ENCODE results near the gene MCC.

Gene MCC

DNA sequence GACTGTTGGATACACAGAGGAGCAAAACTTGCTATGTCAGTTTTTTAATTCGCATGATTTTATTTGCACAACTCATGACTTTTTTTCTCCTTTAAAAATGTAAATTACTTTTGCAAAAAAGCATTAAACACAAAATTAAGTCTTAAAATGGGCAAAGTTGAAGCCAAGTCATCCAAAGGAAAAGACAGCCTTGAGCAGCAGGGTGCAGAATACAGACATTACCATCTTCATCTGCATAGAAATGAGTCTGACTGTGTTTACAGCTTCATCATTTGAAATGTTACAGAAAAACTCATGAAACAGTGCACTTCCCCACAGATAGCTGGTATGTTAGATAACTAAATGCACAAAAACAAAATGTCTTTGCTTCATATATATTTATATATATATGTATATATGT, 154.8 kb downstream of the MCC start:
- H3K9me3 Mint-ChIP-seq: no peaks in the 10 kb centered on the region
- H3K27ac Mint-ChIP-seq: no peak overlapping the region
- H3K27me3 Mint-ChIP-seq: peaks cover 0 to 16% of the 10 kb centered on the region in 2 donors
- no peak for ATAC-seq (replicated peaks)
- H3K4me1 Mint-ChIP-seq (ENCODE audit: low read depth in 2 of 2): peaks cover 11 to 12% of the 10 kb centered on the region in 2 donors
- H3K36me3 Mint-ChIP-seq (ENCODE audit: insufficient read depth): no peaks in the 10 kb centered on the region
- no peak overlapping the region for H3K4me3 Mint-ChIP-seq
- DNase-seq: no peak

DNA sequence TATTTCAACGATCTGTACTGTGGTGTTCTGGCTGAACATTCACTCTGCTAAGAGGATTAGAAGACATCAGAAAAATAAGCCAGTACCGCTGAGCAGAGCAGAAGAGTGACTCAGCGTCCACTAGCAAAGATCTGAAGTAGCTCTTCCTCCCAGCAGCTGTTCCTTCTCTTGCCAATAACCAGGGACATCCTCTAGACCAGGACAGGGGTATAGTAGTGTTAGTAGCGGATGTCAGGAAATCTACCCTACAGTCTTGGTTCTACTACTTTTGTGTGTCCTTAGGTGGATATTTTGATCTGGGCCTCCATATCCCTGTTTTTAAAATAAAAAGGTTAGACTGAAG, 157.1 kb downstream of the MCC start:
- ATAC-seq (replicated peaks) (no peak), DNase-seq (no peak)
- peaks cover 0 to 7% of the 10 kb centered on the region in 2 donors for H3K27me3 Mint-ChIP-seq
- no peak overlapping the region for H3K4me3 Mint-ChIP-seq
- H3K4me1 Mint-ChIP-seq (ENCODE audit: low read depth in 2 of 2): peaks cover 11 to 12% of the 10 kb centered on the region in 2 donors
- no peaks in the 10 kb centered on the region for H3K9me3 Mint-ChIP-seq
- no peaks in the 10 kb centered on the region for H3K36me3 Mint-ChIP-seq (ENCODE audit: insufficient read depth)
- no peak overlapping the region for H3K27ac Mint-ChIP-seq

DNA sequence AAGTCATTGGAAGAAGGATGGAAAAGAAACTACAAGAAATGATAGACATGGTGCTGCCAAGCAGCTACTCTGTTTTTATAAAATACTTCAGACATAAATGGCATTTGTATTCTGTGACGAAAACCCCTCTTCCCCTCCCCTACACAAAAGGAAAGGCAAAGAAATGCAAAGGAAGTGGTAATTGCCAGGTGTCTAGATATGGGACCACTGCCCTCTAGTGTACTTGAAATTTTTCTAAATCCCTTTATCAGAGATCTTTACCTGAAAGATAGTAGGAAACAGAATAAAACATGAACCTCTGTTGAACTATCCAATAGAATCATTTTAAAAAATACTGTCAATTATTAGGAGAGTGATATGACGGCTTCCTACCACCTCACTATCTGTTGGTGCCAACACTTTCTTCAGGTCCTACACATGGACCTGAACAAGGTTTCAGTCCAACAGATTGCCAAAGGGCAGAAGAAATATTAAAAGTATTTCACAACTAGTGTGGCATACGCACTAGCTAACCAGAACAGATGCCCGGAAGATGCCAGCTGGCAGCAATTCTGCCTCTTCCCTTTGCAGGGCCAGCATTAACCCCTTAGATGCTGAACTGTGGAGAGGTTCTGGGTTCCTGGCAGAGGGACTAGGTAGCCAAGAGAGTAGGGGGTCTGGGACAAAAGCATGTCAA, 157.6 kb downstream of the MCC start:
- H3K4me3 Mint-ChIP-seq: no peak overlapping the region
- H3K36me3 Mint-ChIP-seq (ENCODE audit: insufficient read depth): no peaks in the 10 kb centered on the region
- H3K9me3 Mint-ChIP-seq: no peaks in the 10 kb centered on the region
- peaks cover 0 to 2% of the 10 kb centered on the region in 2 donors for H3K27me3 Mint-ChIP-seq
- H3K27ac Mint-ChIP-seq: no peak overlapping the region
- DNase-seq: peak in 1 of 3 experiments; percentile 5
- peak; percentile 85 for ATAC-seq (replicated peaks)
- peaks cover 11 to 12% of the 10 kb centered on the region in 2 donors for H3K4me1 Mint-ChIP-seq (ENCODE audit: low read depth in 2 of 2)

DNA sequence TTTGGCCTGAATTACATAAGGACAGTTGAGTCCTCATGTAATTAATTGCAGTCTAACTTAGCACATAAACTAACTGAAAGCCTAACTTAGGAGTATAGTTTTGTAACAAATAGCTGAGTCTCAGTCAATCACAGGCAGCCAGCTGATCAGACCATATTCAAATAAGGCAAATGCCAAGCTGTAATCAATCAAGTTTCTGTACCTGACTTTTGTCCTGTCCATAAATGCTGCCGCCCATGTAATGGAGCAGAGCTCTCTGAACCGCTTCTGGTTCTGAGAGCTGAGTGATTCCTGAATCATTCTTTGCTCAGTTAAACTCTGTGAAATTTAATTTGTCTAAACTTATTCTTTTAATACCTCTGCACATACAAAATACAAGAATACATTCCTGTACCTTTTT, 158.3 kb downstream of the MCC start:
- ATAC-seq (replicated peaks) (no peak), DNase-seq (no peak)
- H3K4me1 Mint-ChIP-seq (ENCODE audit: low read depth in 2 of 2): peaks cover 10 to 12% of the 10 kb centered on the region in 2 donors
- no peaks in the 10 kb centered on the region for H3K27me3 Mint-ChIP-seq
- H3K36me3 Mint-ChIP-seq (ENCODE audit: insufficient read depth): no peaks in the 10 kb centered on the region
- H3K27ac Mint-ChIP-seq: peak overlapping the region in 1 of 2 donors; percentile 21
- H3K9me3 Mint-ChIP-seq: no peaks in the 10 kb centered on the region
- no peak overlapping the region for H3K4me3 Mint-ChIP-seq

DNA sequence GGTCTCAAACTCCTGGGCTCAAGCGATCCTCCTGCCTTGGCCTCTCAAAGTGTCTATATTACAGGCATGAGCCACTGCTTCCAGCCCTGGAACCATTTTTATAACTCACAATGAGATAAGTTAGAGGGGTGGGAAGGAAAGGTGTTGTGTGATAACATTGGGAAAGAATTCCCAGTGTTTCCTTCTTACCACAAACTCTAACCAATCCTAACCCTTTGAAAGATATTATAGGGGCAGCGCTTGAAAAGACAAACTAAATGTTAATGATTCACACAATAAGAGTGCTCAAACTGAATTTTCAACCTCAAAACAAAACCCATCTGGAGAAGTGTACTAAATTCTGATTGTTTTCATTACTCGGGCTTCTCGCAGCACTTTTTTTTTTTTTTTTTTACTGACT, 163.2 kb downstream of the MCC start:
- no peak overlapping the region for H3K4me3 Mint-ChIP-seq
- no peak for ATAC-seq (replicated peaks)
- no peaks in the 10 kb centered on the region for H3K36me3 Mint-ChIP-seq (ENCODE audit: insufficient read depth)
- H3K27me3 Mint-ChIP-seq: no peaks in the 10 kb centered on the region
- H3K4me1 Mint-ChIP-seq (ENCODE audit: low read depth in 2 of 2): peaks cover 0 to under 1% of the 10 kb centered on the region in 2 donors
- H3K9me3 Mint-ChIP-seq: no peaks in the 10 kb centered on the region
- no peak for DNase-seq
- no peak overlapping the region for H3K27ac Mint-ChIP-seq

DNA sequence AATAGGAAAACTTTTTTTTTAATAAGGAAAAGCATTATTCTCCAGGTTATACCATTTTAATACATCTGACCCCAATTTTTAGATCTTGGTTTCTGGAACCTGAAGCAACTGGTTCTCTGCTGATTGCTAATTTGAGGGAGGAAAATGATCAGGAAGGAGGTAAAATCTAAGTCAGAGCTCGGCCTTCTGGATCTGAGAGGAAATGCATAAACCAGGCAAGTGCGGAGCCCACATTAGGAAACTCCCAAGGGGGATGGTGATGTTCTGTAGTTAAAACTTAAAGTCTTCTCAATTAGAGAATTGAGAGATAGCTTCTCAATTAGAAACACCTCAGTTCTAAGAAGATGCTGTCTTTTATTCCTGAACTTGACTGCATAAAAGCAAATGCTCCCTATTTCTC, 167.0 kb downstream of the MCC start:
- no peaks in the 10 kb centered on the region for H3K9me3 Mint-ChIP-seq
- no peaks in the 10 kb centered on the region for H3K4me1 Mint-ChIP-seq (ENCODE audit: low read depth in 2 of 2)
- no peak overlapping the region for H3K27ac Mint-ChIP-seq
- H3K36me3 Mint-ChIP-seq (ENCODE audit: insufficient read depth): no peaks in the 10 kb centered on the region
- H3K27me3 Mint-ChIP-seq: no peaks in the 10 kb centered on the region
- ATAC-seq (replicated peaks) (no peak), DNase-seq (no peak)
- no peak overlapping the region for H3K4me3 Mint-ChIP-seq

DNA sequence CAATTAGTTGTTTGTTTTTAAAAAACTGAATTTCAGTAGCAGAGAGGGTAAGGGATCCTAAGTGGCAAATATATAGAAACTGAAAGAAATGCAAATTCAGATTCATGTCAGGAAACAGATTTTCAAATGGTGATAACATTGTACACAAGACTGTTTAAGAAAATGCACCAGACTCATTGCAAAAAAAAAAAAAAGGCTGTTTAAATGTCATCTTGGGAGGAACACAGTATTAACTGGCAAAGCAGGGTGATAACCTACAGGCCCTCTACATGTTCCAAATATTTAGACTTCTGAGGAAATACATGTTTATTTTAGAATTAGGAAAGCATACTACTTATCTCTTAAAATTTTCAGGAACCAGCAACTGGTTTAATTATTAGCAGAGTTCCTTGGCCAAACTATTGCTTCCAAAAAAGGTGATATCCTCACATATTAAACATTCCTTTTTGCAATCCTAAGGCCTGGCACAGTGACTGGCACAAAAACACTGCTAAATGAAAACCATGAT, 167.9 kb downstream of the MCC start:
- no peak overlapping the region for H3K4me3 Mint-ChIP-seq
- no peaks in the 10 kb centered on the region for H3K9me3 Mint-ChIP-seq
- no peak for DNase-seq
- H3K27ac Mint-ChIP-seq: no peak overlapping the region
- no peaks in the 10 kb centered on the region for H3K4me1 Mint-ChIP-seq (ENCODE audit: low read depth in 2 of 2)
- H3K27me3 Mint-ChIP-seq: no peaks in the 10 kb centered on the region
- H3K36me3 Mint-ChIP-seq (ENCODE audit: insufficient read depth): no peaks in the 10 kb centered on the region
- no peak for ATAC-seq (replicated peaks)

DNA sequence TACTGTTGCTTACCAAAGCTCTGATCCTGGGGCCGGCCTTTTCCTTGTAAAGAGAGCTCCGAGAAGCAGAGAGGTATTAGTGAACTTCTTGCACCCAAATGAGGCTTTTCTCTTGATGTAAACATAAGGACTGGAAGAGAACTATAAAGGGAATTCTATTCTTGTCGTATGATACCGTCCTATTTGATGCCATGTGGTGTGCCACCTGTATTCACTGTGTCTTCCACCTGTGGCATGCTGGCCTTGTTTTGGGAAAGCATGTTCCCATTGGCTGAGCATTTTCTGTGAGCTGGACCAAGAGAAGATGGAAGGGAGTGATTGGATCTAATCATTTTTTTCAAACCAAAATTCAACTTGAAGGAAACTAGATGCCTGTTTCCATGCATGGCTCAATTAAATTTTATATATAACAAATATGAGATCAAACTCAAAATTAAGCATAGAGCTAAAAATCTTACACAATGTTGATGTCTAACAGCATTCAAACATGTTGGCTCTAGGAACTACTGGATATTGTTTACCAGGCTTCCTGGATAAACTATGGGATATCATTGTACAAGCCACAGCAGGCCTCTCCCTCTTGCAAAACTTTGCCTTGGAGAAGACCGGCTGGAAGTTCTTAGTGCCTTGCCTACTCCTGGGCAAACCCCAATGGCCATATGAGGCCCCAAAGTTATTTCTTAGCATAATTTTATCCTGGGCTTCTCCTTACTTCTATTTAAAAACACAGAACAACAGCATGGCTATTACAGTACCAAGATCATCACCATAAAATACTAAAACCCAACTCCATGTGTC, 168.8 kb downstream of the MCC start:
- DNase-seq (no peak), ATAC-seq (replicated peaks) (no peak)
- Mint-ChIP-seq H3K36me3 (ENCODE audit: insufficient read depth) (no peaks in the 10 kb centered on the region), H3K4me1 (ENCODE audit: low read depth in 2 of 2) (no peaks in the 10 kb centered on the region), H3K27ac (no peak overlapping the region), H3K27me3 (no peaks in the 10 kb centered on the region), H3K9me3 (no peaks in the 10 kb centered on the region), H3K4me3 (no peak overlapping the region)

DNA sequence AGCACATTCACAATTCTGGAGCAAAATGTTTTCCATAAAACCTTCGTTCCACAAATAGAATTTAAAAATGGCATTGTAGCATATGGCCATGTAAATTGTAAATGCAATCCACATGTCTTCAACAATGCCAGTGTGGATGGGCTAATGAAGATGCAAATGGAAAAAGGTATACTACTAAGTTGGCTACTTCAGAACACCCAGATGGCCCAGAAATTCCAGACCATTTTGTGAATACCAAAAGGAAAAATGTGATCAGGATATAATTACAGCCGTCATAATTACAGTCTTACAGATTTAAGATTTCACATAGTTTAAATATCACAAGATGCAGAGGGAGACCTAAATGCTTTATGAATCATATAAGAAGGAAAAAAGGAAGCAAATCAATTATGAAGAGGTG, 170.6 kb downstream of the MCC start:
- Mint-ChIP-seq H3K4me1 (ENCODE audit: low read depth in 2 of 2) (no peaks in the 10 kb centered on the region), H3K36me3 (ENCODE audit: insufficient read depth) (no peaks in the 10 kb centered on the region), H3K27ac (no peak overlapping the region), H3K9me3 (no peaks in the 10 kb centered on the region), H3K4me3 (no peak overlapping the region), H3K27me3 (no peaks in the 10 kb centered on the region)
- no peak for DNase-seq
- ATAC-seq (replicated peaks): no peak

DNA sequence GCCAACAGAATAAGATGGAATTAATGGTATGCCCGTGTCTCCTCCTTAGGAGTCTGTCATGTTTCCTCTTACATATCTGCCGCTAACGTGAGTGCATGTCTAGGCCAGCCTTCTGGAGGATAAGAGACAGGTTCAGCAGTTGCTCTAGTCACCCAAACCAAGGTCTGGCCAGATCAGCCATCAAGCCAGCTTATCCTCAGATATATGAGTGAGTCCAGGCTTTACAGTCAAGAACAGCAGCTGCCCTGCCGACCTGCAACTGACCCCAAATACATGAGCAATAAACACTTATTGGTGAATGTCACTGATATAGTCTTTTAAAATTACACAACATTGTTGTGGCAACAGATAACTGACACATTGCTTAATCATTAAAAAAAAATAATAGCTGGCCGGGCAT, 177.0 kb downstream of the MCC start:
- Mint-ChIP-seq H3K4me1 (ENCODE audit: low read depth in 2 of 2) (no peaks in the 10 kb centered on the region), H3K27me3 (peaks cover 21 to 32% of the 10 kb centered on the region in 2 donors), H3K9me3 (no peaks in the 10 kb centered on the region), H3K27ac (no peak overlapping the region), H3K4me3 (no peak overlapping the region), H3K36me3 (ENCODE audit: insufficient read depth) (no peaks in the 10 kb centered on the region)
- DNase-seq: no peak
- no peak for ATAC-seq (replicated peaks)

DNA sequence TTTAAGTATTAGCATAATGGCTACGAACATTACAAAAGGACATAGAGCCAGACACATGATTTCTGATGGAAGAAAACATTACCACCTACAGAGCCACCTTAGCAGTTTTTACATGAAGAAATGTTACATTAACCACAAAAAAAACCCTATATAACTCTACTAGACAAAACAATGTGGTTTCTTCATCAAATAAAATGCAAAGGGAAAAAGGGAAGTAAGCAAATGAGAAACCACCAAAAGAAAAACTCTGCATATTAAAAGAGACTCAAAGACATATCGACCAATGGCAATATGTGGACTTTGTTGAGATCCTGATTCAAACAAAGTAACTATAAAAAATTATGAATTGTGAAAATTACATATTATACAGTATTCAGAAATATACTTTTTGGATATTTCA, 186.1 kb downstream of the MCC start:
- Mint-ChIP-seq H3K36me3 (ENCODE audit: insufficient read depth) (no peaks in the 10 kb centered on the region), H3K9me3 (no peaks in the 10 kb centered on the region), H3K27ac (no peak overlapping the region), H3K27me3 (peaks cover 41 to 42% of the 10 kb centered on the region in 2 donors), H3K4me1 (ENCODE audit: low read depth in 2 of 2) (no peaks in the 10 kb centered on the region), H3K4me3 (no peak overlapping the region)
- ATAC-seq (replicated peaks): no peak
- DNase-seq: no peak

DNA sequence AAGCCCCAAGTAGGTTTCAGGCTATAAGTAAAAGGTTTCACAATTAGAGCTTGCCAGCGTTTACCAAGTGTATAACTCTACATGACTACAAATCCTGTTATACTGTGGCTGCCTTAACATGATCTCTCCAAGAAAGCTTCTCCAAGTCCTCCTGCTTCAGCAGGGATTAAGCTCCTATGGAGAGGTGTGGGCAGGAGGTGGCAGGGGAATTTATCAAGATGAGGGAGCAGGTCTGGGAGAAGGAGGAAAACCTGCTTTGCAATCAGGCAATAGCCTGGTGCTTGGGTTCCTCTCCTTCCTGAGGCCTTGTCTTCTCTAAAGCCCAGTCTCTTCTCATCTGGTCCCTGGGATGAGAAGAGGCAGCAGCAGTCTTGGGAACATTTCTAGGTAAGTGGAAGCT, 188.7 kb downstream of the MCC start:
- Mint-ChIP-seq H3K27ac (no peak overlapping the region), H3K4me1 (ENCODE audit: low read depth in 2 of 2) (peaks cover 3 to 9% of the 10 kb centered on the region in 2 donors), H3K36me3 (ENCODE audit: insufficient read depth) (no peaks in the 10 kb centered on the region), H3K9me3 (no peaks in the 10 kb centered on the region), H3K27me3 (peaks cover 38 to 51% of the 10 kb centered on the region in 2 donors), H3K4me3 (no peak overlapping the region)
- ATAC-seq (replicated peaks) (no peak), DNase-seq (no peak)

DNA sequence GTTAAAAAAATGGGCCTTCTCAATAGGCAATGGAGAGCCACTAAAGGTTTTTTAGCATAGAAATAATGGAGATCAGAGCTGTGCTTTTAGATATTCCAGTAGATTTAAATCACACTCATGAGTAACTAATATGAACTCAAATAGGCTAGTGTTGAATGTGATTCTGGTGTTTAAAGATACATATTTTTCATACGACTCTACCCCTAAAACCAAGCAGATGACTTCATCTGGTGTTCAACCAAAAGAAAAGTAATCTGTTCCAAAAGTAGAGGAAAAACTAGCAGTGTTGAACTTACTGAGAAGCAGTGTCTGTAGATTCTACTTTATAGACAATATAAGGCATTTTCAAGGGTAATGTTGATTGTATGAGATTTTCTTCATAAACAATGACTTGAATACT, 191.6 kb downstream of the MCC start:
- no peak for DNase-seq
- Mint-ChIP-seq H3K4me3 (no peak overlapping the region), H3K9me3 (no peaks in the 10 kb centered on the region), H3K36me3 (ENCODE audit: insufficient read depth) (no peaks in the 10 kb centered on the region), H3K4me1 (ENCODE audit: low read depth in 2 of 2) (peaks cover 6 to 23% of the 10 kb centered on the region in 2 donors), H3K27me3 (peaks cover 31% of the 10 kb centered on the region in 2 donors), H3K27ac (no peak overlapping the region)
- no peak for ATAC-seq (replicated peaks)

DNA sequence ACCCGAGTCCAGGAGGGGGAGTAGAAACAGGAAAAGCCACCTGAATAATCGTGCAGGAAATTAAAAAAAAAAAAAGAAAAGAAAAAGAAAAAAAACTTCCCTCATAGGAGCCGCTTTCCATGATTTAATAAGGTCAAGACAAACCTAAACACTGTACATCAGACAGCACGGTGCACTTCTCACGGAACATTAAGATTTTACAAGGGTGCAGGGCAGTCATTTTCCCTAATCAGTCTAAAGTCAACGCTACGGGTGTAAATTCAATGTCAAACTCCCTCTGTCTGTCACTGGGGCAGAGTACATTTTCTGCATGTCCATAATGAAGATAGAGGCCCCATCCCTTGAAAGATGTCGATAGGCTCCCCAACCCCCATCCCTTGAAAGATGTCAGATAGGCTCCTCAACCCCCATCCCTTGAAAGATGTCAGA, 193.1 kb downstream of the MCC start:
- ATAC-seq (replicated peaks) (peak; percentile 9), DNase-seq (no peak)
- H3K36me3 Mint-ChIP-seq (ENCODE audit: insufficient read depth): no peaks in the 10 kb centered on the region
- no peaks in the 10 kb centered on the region for H3K9me3 Mint-ChIP-seq
- H3K4me1 Mint-ChIP-seq (ENCODE audit: low read depth in 2 of 2): peaks cover 6 to 23% of the 10 kb centered on the region in 2 donors
- peak overlapping the region in 1 of 2 donors; percentile 42 for H3K27ac Mint-ChIP-seq
- peak overlapping the region; percentile 88 to 93 for H3K4me3 Mint-ChIP-seq
- H3K27me3 Mint-ChIP-seq: peaks cover 31 to 40% of the 10 kb centered on the region in 2 donors
